T1000 (cell line): Measurements from ENCODE around the gene LRP5.
"Not testable (repeated sequence)": the region's sequence is repeated elsewhere in the genome, so short reads cannot be mapped to it uniquely, and the experiment has no call there.

Source experiments
- DNase-seq: peaks from one replicate; lab custom pipeline; 2025; ENCODE audit warnings: mixed read lengths; lab: John Stamatoyannopoulos, UW

The LRP5 gene

GRCh38 chr11:68444566-68444965, 132.2 kb downstream of the LRP5 start:
- DNase-seq = no peak

DNA sequence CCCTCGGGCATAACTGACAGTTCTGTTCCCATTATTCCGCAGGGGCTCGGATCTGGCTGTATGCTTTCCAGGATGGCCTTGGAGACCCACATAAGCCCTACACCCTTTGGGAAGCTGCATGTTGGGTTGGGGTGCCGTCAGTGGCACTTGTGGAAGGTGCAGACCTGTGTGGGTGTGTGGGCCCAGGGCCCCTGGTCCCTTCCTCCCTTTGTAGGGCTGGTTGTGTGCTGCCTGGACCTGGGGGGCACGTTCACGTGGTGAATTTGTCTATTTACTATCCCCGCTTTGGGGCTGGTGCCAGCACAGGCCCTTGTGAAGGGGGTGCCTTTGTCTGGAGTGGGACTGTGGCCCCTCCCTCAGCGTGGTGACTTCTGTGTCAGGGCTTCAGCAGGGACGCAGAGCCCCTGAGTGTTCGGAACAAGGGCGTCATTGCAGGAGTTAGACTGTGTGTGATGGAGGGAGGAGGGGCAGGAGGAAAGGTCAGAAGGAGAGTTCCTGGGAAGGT, 133.2 kb downstream of the LRP5 start:
- no peak for DNase-seq

DNA sequence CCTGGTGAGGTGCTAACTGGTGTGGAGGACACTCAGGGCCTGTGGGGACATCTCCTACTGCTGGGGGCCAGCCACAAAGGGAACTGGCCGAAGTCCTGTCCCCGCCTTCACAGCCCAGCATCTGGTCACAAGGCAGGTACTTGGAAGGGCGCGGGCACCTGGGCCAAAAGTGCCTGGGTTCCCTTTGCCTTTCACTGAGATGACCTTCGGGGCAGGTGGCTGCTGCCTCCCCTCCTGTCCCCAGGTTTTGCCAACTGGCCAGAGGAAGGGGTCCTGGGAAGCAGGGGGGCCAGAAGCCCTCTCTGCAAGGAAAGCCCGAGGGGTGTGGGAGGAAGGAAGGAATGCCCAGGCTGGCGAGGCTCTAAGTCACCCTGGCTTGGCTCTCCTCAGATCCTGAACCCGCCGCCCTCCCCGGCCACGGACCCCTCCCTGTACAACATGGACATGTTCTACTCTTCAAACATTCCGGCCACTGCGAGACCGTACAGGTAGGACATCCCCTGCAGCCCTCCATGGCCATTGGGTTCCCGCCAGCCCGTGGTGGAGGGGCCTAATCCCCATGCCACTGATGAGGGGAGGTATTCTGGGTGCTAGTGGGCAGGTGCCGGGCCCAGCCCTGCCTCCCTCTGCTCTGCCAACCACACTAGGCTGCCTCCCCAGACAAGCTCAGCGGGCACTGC, 133.8 kb downstream of the LRP5 start:
- DNase-seq = no peak

- peak; percentile 71 for DNase-seq
Measured at GRCh38 chr11:68447015-68447801, 134.8 kb downstream of the LRP5 start.

GRCh38 chr11:68447914-68448313, 135.5 kb downstream of the LRP5 start:
- not testable (repeated sequence) for DNase-seq

GRCh38 chr11:68448604-68449011, 136.2 kb downstream of the LRP5 start:
- no peak for DNase-seq

DNA sequence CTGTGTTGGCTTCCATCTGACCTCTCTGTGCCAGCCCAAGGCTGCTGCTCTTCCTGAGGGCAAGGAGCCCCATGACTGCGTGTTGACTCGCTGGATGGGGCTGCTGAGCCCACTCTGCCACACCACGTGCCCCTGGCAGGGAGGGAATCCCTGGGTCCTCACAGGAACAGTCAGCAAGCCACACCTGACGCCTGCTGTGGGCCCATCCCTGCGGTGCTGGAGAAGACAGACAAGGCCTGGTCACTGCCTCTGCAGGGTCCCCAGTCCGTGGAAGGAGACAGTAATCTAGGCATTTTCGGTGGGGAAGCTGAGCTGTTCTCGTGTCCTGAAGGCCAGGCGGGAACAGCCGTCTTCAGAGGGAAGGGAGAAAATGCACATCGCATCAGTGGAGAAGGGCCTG, 137.6 kb downstream of the LRP5 start:
- no peak for DNase-seq

DNA sequence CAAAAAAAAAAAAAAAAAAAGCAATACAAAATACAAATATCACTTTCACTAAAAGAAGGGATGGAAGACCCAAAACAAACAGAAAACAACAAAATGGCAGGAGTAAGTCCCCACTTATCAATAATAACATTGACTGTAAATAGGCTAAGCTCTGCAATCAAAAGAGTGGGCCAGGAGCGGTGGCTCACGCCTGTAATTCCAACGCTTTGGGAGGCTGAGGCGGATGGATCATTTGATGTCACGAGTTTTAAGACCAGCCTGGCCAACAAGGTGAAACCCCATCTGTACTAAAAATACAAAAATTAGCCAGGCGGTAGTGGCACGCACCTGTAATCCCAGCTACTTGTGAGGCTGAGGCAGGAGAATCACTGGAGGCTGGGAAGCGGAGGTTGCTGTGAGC, 138.3 kb downstream of the LRP5 start:
- DNase-seq = no peak

GRCh38 chr11:68454767-68455166, 142.4 kb downstream of the LRP5 start:
- no peak for DNase-seq

GRCh38 chr11:68455485-68455884, 143.1 kb downstream of the LRP5 start:
- DNase-seq = no peak

DNA sequence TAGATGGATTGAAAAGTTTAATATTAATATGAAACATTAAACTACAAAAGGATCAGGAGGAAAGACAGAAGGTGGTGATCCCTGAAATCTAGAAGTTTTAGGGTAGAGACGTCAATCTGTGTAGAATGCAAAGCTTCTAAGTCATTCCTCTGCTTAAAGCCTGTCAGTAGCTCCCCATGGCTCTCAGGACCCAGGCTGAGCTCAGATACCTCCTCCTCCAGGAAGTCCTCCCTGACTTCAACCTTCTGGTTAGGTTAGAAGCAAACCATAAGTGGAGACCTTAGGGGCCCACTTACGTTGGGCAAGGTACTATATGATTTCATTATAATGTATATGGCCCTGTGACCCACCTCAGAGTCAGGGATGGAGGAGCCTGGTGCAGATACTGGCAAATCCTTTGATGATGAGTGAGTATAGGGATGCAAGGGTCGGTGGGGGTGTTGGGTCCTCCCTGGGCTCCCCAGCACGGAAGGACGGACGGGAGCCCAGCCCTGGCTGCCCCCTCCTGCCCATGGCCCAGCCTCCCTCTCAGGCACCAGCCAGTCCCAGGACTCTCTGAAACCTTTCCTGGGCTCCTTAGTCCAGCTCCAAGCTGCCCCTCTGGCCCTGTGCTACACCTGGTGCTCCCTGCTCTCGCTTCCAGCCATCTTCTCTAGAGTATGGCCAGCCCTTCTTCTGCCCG, 145.0 kb downstream of the LRP5 start:
- DNase-seq = no peak

DNA sequence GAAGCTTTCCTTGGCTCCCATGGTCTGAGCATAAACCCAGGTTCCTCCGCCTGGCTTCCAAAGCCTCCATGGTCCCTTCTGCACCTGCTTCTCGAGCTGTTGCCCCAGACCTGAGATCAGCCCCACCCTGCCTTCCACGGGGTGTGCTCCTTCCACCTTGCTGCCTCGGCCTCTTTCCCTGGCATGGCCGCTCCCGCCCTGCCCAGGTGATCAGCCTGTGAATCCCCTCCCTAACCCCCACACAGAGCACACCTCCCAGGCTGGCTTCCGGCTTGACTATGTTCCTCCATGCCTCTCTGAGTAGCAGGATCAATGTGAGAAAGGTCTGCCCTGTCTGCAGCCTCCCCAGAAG, 145.5 kb downstream of the LRP5 start:
- no peak for DNase-seq

GRCh38 chr11:68458340-68458739, 145.9 kb downstream of the LRP5 start:
- DNase-seq = not testable (repeated sequence)

- peak; percentile 99 for DNase-seq
Measured at GRCh38 chr11:68459886-68460740, 147.7 kb downstream of the LRP5 start.

GRCh38 chr11:68460741-68461574, 148.6 kb downstream of the LRP5 start, which contains the start of gene PPP6R3:
Gene PPP6R3, plus strand, starts transcription at chr11:68460752. Its CDS starts 76,913 bp downstream, at chr11:68537665.
- DNase-seq = no peak

DNA sequence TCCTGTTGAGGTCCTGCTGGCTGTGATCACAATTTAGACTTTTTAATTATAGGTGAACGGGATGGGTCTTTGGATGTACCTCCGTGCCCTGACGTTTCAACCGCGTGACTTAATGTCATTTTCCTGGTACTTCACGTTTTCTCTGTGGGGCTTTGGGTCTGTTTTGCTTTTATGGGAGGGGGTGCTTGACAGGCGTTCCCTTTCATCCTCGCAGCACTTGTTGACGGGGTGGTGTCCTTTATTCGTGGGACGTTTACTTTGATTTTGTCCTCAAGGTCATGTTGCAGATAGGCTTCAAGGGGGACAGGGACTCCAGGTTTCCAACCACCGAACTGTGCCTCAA, 149.2 kb downstream of the LRP5 start:
- DNase-seq = no peak

- DNase-seq = no peak
Measured at GRCh38 chr11:68463714-68464113, 151.3 kb downstream of the LRP5 start.

DNA sequence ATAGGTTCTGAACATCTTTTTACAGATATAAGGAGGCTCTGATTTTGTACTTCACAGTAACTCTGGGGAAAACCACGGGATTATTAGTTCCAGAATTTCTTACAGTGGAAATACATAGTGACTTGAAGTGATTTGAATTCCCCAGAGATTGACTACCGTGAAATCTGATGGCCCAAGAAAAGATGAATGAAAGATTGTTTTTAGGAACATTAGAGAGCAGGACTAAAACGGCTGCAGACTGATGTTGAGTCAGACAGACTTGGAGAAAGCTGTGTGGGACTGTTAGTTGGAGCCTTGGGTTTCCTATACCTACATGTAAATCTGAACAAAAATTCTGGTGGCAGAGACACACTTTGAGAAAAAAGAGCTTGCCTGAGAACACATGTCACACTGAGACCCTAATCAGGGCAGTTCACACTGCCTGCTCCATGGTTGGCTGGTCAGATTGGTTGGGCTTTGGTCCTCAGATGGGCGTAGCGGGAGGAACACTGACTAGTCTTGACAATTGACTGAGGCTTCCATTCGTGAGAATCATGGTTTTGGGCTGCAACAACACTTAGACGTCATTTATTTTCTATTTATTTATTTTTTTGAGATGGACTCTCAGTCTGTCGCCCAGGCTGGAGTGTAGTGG, 154.9 kb downstream of the LRP5 start:
- DNase-seq = no peak

- DNase-seq = no peak
Measured at GRCh38 chr11:68468217-68468828, 155.9 kb downstream of the LRP5 start.

- DNase-seq = no peak
Measured at GRCh38 chr11:68469122-68469521, 156.7 kb downstream of the LRP5 start.
